Heart left ventricle (tissue), 16 donors: ENCODE measurements around the gene INPP5D. TPM values are rescaled to one million over a fixed set of nuclear protein-coding genes. Genes with fewer than 3 reads are reported as not detected.

ENCODE experiments used
- ATAC-seq, 4 donors: fragments of 200-7000 bp; cut with Tn5 transposase; one replicate each; pipeline ENCODE4 v1.9.1; 2020 to 2022; ENCODE audit warnings: moderate library complexity in 4 of 4, mild to moderate bottlenecking in 3 of 4, moderate number of reproducible peaks in 1 of 4
- DNase-seq, 5 donors: peaks; one replicate each; pipeline ENCODE4 v3.0.0-alpha.2; 2020
- H3K27ac ChIP-seq, 12 donors: fragments of 200-600 bp; sonication (generic) in 4 of 12; one replicate each; pipeline versions ENCODE4 v1.5.0 to v1.8.0; 2016 to 2022; ENCODE audit warnings: mild to moderate bottlenecking in 2 of 12
- H3K27me3 ChIP-seq, 9 donors: fragments of 200-600 bp; sonication (generic) in 2 of 9; one replicate each; pipeline versions ENCODE4 v1.5.1 to v1.8.0; 2016 to 2022; ENCODE audit warnings: mild to moderate bottlenecking in 3 of 9
- H3K36me3 ChIP-seq, 9 donors: fragments of 200-600 bp; sonication (generic) in 2 of 9; one replicate each; pipeline versions ENCODE4 v1.5.0 to v1.8.0; 2018 to 2022; ENCODE audit warnings: mild to moderate bottlenecking in 2 of 9
- H3K4me1 ChIP-seq, 12 donors: fragments of 200-600 bp; sonication (generic) in 4 of 12; one replicate each; pipeline versions ENCODE4 v1.5.0 to v1.8.0; 2016 to 2022; ENCODE audit warnings: mild to moderate bottlenecking in 3 of 12
- H3K4me3 ChIP-seq, 12 donors: fragments of 200-600 bp; sonication (generic) in 4 of 12; one replicate each; pipeline versions ENCODE4 v1.5.0 to v1.8.0; 2017 to 2022; ENCODE audit warnings: mild to moderate bottlenecking in 9 of 12, moderate library complexity in 4 of 12
- H3K9me3 ChIP-seq, 12 donors: fragments of 200-600 bp; sonication (generic) in 4 of 12; one replicate each; pipeline versions ENCODE4 v1.5.0 to v1.8.0; 2016 to 2022; ENCODE audit warnings: mild to moderate bottlenecking in 1 of 12
- CTCF ChIP-seq, 12 donors: fragments of 200-600 bp; sonication (generic) in 4 of 12; IDR thresholded peaks; one replicate each; pipeline versions ENCODE4 v1.5.0 to v1.8.0; 2018 to 2022; ENCODE audit warnings: antibody characterized with exemption in 12 of 12, mild to moderate bottlenecking in 5 of 12
- POLR2A ChIP-seq, 2 donors: fragments of 450-650 bp; IDR thresholded peaks; one replicate each; pipeline ENCODE4 v1.6.1; 2017; ENCODE audit warnings: antibody characterized with exemption in 2 of 2, mild to moderate bottlenecking in 2 of 2, moderate library complexity in 2 of 2
- WGBS, 4 donors: extraction: QIAGEN DNeasy Blood & Tissue Kit in 2 of 4; methylation state at CpG; one replicate each; pipeline versions ENCODE4 v1.1.5 to v1.1.7; 2013 to 2018; 5-methylcytosine and 5-hydroxymethylcytosine counted together
- intact Hi-C, 10 donors: fragments of 100-400 bp; cut with DNase I; formaldehyde crosslinking; loops; one replicate each; pipeline versions ENCODE4 v1.11.1 to v1.14.2; 2022
- polyA plus RNA-seq, 2 donors: library from polyadenylated mRNA; stranded (reverse); fragments of 200-250 nt; gene quantifications; one replicate each; pipeline ENCODE4 v1.2.3, GENCODE V29; 2013
- total RNA-seq, 9 donors: library from RNA; depleted of rRNA in 2 of 9; stranded (reverse); fragments of >200 nt in 2 of 9; fragmentation: NEBNext Ultra II Directional in 3 of 9; extraction: Animal tissue kit (Norgen Biotek cat#: 25700) in 3 of 9; gene quantifications; one replicate each; pipeline versions ENCODE4 v1.1.0 to v1.2.4, GENCODE V29; 2016 to 2023
- donor health status: ischemic (EF 13 %, LVEDD 7.1; RV severe dilation, severe dysfunction).
- donor health status: healthy with polysubstance abuse.
- donor health status: DM: no; HTN: yes; CAD: no.
- donor health status: DM: no; HTN: no; CAD: no.
- donor health status: ischemic (EF 25% LVEDD 6.9; RV normal size, moderate dysfunction).
- donor health status: ischemic (EF 25% LVEDD 5.7; RV mildly dilated, moderate dysfunction).
- donor health status: healthy.
- donor health status: DM: yes; HTN: yes; CAD: no.
- donor health status: ischemic (EF 35%, LVEDD 5.7; RV mildly dilated, moderate dysfunction).
- donor health status: nonischemic (EF 11% LVEDD 7.7; RV severe dilation, severe dysfunction).
- donor health status: DM: yes; HTN: yes; CAD: no.
- donor health status: PGD.
- donor health status: ischemic (EF 29% LVEDD 5.4; RV normal size, mild dysfunction).
- donor health status: nonischemic (EF 23%, LVEDD 6.1; RV moderate dilation, normal function).

INPP5D gene
- total and polyA plus RNA-seq, 11 donors, result 2.8 to 29.1 (median 4.9) TPM

GRCh38 chr2:233117351-233117750 lies 57.2 kb downstream of the INPP5D start:
- Histone ChIP-seq H3K27me3 (peaks cover 0 to 3% (median 0%) of the 10 kb centered on the region in 9 donors), H3K9me3 (no peaks in the 10 kb centered on the region), H3K4me3 (no peak overlapping the region), H3K4me1 (peaks cover 0 to 9% (median 0%) of the 10 kb centered on the region in 12 donors), H3K36me3 (peaks cover 0 to 17% (median 0%) of the 10 kb centered on the region in 9 donors), H3K27ac (no peak overlapping the region)
- no peak for TF ChIP-seq CTCF (IDR thresholded peaks at IDR 0.05)
- no peak for TF ChIP-seq POLR2A (IDR thresholded peaks at IDR 0.05)
- DNase-seq (no peak), ATAC-seq (no peak)
- 79 to 85% (median 82%) methylated on average over 11 to 13 of the region's 13 CpGs for WGBS, 4 donors
- intact Hi-C loops, result loop anchor here in 1 of 10 donors (10.0 kb wide), 1 partner anchor 127 kb away; no protein-coding TSS in a partner anchor

GRCh38 chr2:233117811-233118647 lies 57.9 kb downstream of the INPP5D start:
- Histone ChIP-seq H3K4me3 (no peak overlapping the region), H3K9me3 (no peaks in the 10 kb centered on the region), H3K27me3 (peaks cover 0 to 3% (median 0%) of the 10 kb centered on the region in 9 donors), H3K36me3 (peaks cover 0 to 24% (median 0%) of the 10 kb centered on the region in 9 donors), H3K27ac (no peak overlapping the region), H3K4me1 (peaks cover 0 to 9% (median 0%) of the 10 kb centered on the region in 12 donors)
- WGBS, 4 donors, result 84 to 86% (median 86%) methylated on average over 12 of the region's 12 CpGs
- ATAC-seq, result no peak
- TF ChIP-seq POLR2A (IDR thresholded peaks at IDR 0.05) (no peak), CTCF (IDR thresholded peaks at IDR 0.05) (no peak)
- intact Hi-C loops, result loop anchor here in 1 of 10 donors (10.0 kb wide), 1 partner anchor 127 kb away; no protein-coding TSS in a partner anchor
- DNase-seq, result no peak

- Histone ChIP-seq H3K4me1 (peaks cover 0 to 9% (median 0%) of the 10 kb centered on the region in 12 donors), H3K27ac (no peak overlapping the region), H3K27me3 (peaks cover 0 to 3% (median 0%) of the 10 kb centered on the region in 9 donors), H3K36me3 (peaks cover 0 to 30% (median 0%) of the 10 kb centered on the region in 9 donors), H3K9me3 (no peaks in the 10 kb centered on the region), H3K4me3 (no peak overlapping the region)
- TF ChIP-seq POLR2A (IDR thresholded peaks at IDR 0.05) (no peak), CTCF (IDR thresholded peaks at IDR 0.05) (no peak)
- WGBS, 4 donors, result 60 to 79% (median 74%) methylated on average over 8 to 9 of the region's 9 CpGs
- DNase-seq, result no peak
- intact Hi-C loops, result loop anchor here in 1 of 10 donors (10.0 kb wide), 1 partner anchor 126 kb away; no protein-coding TSS in a partner anchor
- ATAC-seq, result peak in 1 of 4 donors; percentile 34
Measured at GRCh38 chr2:233118648-233119000, 58.5 kb downstream of the INPP5D start.

GRCh38 chr2:233119123-233119522 lies 59.0 kb downstream of the INPP5D start:
- no peaks in the 10 kb centered on the region for H3K9me3 ChIP-seq
- DNase-seq, result no peak
- no peak overlapping the region for H3K4me3 ChIP-seq
- H3K27me3 ChIP-seq, result peaks cover 0 to 3% (median 0%) of the 10 kb centered on the region in 9 donors
- peaks cover 0 to 35% (median 0%) of the 10 kb centered on the region in 9 donors for H3K36me3 ChIP-seq
- no peak overlapping the region for H3K27ac ChIP-seq
- TF ChIP-seq POLR2A (IDR thresholded peaks at IDR 0.05), result no peak
- no peak for TF ChIP-seq CTCF (IDR thresholded peaks at IDR 0.05)
- intact Hi-C loops, result loop anchor here in 1 of 10 donors (10.0 kb wide), 1 partner anchor 126 kb away; no protein-coding TSS in a partner anchor
- no peak for ATAC-seq
- 85 to 91% (median 90%) methylated on average over 8 of the region's 8 CpGs for WGBS, 4 donors
- peaks cover 0 to 9% (median 0%) of the 10 kb centered on the region in 12 donors for H3K4me1 ChIP-seq
